ENCODE measurements around the gene ADAMTS6.

The ADAMTS6 gene

DNA sequence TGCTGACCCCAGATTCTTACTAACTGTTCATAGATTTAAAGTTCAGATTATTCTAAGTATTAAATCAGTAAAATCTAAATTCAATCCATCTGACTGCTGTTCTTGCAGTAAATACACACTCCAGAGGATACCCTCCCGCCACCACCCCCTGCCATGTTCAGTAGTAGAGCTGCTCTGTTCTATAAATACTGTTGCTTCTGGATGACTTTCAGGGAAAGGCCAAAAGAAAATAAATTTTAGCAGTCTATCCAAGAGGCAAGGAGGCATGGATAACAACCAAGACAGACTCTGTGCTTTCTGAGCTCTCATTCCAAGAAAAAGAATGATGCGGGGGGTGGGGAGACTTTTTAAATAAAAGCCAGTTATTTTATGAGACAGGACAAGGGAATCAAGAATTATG, 115.1 kb downstream of the ADAMTS6 start:
- TF ChIP-seq TAF1 (IDR thresholded peaks at IDR 0.05; ENCODE audit: borderline replicate concordance, insufficient read depth, low read length) = no peak
- no peak for TF ChIP-seq SIN3A (IDR thresholded peaks at IDR 0.05; ENCODE audit: borderline replicate concordance, insufficient read depth, low read length)
- TF ChIP-seq FOXP2 (optimal IDR thresholded peaks at IDR 0.05; ENCODE audit: borderline replicate concordance, extremely low read depth, extremely low read length, insufficient read depth) = no peak

DNA sequence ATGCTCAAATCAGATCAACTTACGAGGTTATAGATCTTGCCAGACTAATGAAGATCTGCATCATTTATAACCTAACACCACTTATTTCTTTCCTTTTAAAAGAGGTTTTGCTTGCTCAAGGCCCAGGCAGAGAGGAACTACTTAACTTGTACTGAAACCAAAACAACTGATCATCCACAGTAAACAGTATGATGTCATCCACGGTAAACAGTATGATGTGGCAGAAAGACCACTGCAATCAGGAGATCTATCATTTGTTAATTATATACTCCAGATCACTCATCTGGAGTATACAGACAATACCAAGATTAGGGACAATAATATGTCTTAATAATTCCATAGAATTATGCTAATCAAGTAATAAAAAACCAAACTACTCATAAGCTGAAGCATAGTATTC, 116.8 kb downstream of the ADAMTS6 start:
- TF ChIP-seq, protein P1, sequence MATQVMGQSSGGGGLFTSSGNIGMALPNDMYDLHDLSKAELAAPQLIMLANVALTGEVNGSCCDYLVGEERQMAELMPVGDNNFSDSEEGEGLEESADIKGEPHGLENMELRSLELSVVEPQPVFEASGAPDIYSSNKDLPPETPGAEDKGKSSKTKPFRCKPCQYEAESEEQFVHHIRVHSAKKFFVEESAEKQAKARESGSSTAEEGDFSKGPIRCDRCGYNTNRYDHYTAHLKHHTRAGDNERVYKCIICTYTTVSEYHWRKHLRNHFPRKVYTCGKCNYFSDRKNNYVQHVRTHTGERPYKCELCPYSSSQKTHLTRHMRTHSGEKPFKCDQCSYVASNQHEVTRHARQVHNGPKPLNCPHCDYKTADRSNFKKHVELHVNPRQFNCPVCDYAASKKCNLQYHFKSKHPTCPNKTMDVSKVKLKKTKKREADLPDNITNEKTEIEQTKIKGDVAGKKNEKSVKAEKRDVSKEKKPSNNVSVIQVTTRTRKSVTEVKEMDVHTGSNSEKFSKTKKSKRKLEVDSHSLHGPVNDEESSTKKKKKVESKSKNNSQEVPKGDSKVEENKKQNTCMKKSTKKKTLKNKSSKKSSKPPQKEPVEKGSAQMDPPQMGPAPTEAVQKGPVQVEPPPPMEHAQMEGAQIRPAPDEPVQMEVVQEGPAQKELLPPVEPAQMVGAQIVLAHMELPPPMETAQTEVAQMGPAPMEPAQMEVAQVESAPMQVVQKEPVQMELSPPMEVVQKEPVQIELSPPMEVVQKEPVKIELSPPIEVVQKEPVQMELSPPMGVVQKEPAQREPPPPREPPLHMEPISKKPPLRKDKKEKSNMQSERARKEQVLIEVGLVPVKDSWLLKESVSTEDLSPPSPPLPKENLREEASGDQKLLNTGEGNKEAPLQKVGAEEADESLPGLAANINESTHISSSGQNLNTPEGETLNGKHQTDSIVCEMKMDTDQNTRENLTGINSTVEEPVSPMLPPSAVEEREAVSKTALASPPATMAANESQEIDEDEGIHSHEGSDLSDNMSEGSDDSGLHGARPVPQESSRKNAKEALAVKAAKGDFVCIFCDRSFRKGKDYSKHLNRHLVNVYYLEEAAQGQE (IDR thresholded peaks at IDR 0.05; ENCODE audit: insufficient read depth in 1 of 2, low read depth in 2 of 2, low read length in 2 of 2) = no peak
- TF ChIP-seq FOXP2 (optimal IDR thresholded peaks at IDR 0.05; ENCODE audit: borderline replicate concordance, extremely low read depth, extremely low read length, insufficient read depth) = peak; percentile 88

DNA sequence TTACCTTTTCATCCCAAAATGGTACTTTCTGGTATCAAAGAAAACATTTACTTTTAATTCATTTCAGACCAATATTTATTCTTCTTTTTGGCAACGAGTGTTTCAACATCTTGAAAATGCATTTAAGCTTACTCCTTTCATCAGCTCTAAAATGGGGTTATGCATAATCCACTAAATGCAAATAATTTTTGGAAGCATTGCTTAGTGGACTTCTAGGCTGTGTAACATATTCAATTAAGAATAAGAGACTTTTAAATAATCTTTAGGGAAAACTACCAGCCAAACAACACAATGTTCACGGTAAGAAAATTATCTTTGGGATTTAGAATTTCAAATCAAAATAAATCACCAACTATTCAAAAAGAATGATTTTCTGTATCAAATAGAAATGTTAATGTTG, 118.2 kb downstream of the ADAMTS6 start:
- TF ChIP-seq POLR2AphosphoS5 (IDR thresholded peaks at IDR 0.05; ENCODE audit: low read depth, low read length) = no peak
- TF ChIP-seq, protein P1 (IDR thresholded peaks at IDR 0.05; ENCODE audit: insufficient read depth in 1 of 2, low read depth in 2 of 2, low read length in 2 of 2) = no peak
- TF ChIP-seq TAF1 (IDR thresholded peaks at IDR 0.05; ENCODE audit: borderline replicate concordance, insufficient read depth, low read length) = no peak
- TF ChIP-seq FOXP2 (optimal IDR thresholded peaks at IDR 0.05; ENCODE audit: borderline replicate concordance, extremely low read depth, extremely low read length, insufficient read depth) = no peak
- TF ChIP-seq SIN3A (IDR thresholded peaks at IDR 0.05; ENCODE audit: borderline replicate concordance, insufficient read depth, low read length) = no peak

DNA sequence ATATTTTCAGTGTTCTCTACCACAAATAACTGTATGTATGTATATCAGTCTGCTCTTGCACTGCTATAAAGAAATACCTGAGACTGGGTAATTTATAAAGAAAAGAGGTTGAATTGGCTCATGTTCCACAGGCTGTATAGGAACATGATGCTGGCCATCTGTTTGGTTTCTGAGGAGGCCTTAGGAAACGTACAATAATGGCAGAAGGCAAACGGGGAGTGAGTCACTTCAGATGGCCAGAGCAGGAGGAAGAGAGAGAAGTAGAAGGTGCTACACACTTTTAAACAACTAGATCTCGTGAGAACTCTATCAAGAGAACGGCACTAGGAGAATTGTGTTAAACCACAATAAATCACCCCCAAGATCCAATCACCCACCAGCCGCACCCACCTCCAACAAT, 121.7 kb downstream of the ADAMTS6 start:
- no peak for TF ChIP-seq SIN3A (IDR thresholded peaks at IDR 0.05; ENCODE audit: borderline replicate concordance, insufficient read depth, low read length)
- TF ChIP-seq FOXP2 (optimal IDR thresholded peaks at IDR 0.05; ENCODE audit: borderline replicate concordance, extremely low read depth, extremely low read length, insufficient read depth) = no peak
- TF ChIP-seq TAF1 (IDR thresholded peaks at IDR 0.05; ENCODE audit: borderline replicate concordance, insufficient read depth, low read length) = no peak
- TF ChIP-seq POLR2AphosphoS5 (IDR thresholded peaks at IDR 0.05; ENCODE audit: low read depth, low read length) = no peak

DNA sequence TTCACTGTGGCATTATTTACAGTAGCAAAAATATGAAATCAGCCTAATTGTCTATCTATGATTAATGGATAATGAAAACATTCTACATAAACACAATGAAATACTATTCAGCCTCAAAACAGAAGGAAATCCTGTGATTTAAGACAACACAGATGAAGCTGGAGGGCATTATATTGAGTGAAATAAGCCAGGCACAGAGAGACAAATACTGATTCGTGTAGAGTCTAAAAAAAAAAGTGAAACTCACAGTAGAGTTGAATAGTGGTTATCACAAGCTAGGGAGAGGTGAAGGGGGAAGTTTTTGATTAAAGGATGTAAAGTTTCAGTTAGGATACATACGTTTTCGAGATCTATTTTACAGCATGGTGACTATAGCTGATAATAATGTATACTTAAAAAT, 122.2 kb downstream of the ADAMTS6 start:
- TF ChIP-seq, protein P1 (IDR thresholded peaks at IDR 0.05; ENCODE audit: insufficient read depth in 1 of 2, low read depth in 2 of 2, low read length in 2 of 2) = no peak
- no peak for TF ChIP-seq TAF1 (IDR thresholded peaks at IDR 0.05; ENCODE audit: borderline replicate concordance, insufficient read depth, low read length)
- TF ChIP-seq FOXP2 (optimal IDR thresholded peaks at IDR 0.05; ENCODE audit: borderline replicate concordance, extremely low read depth, extremely low read length, insufficient read depth) = no peak

DNA sequence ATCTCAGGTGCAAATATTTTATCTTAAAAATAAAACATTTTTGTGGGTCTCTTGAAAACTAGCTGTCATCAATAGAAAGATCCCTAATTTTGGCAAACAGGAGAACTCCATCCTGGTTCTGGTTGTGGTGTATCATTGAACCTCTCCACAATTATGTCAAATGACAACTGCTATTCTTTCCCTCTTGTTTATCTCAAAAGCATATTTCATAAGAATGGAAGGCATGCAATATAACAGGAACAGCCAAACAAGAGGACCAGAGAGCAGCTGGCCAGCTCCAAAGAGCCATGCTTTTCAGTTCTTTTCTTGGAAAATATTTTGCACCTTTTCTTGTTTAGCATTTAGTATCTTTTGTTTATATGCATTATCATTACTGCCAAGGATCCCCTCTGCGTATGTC, 125.4 kb downstream of the ADAMTS6 start:
- TF ChIP-seq POLR2AphosphoS5 (IDR thresholded peaks at IDR 0.05; ENCODE audit: low read depth, low read length) = no peak
- no peak for TF ChIP-seq FOXP2 (optimal IDR thresholded peaks at IDR 0.05; ENCODE audit: borderline replicate concordance, extremely low read depth, extremely low read length, insufficient read depth)
- no peak for TF ChIP-seq TAF1 (IDR thresholded peaks at IDR 0.05; ENCODE audit: borderline replicate concordance, insufficient read depth, low read length)
- no peak for TF ChIP-seq SIN3A (IDR thresholded peaks at IDR 0.05; ENCODE audit: borderline replicate concordance, insufficient read depth, low read length)
- TF ChIP-seq, protein P1 (IDR thresholded peaks at IDR 0.05; ENCODE audit: insufficient read depth in 1 of 2, low read depth in 2 of 2, low read length in 2 of 2) = no peak
